ENCODE measurements around the gene NCBP2. TPM values are rescaled to one million over a fixed set of nuclear protein-coding genes. Genes with fewer than 3 reads are reported as not detected.
A peak's percentile ranks its signal among the peaks of the same experiment; 100 is the strongest.

The NCBP2 gene
- total RNA-seq, 1 experiment from 2014 or later = 119 TPM

DNA sequence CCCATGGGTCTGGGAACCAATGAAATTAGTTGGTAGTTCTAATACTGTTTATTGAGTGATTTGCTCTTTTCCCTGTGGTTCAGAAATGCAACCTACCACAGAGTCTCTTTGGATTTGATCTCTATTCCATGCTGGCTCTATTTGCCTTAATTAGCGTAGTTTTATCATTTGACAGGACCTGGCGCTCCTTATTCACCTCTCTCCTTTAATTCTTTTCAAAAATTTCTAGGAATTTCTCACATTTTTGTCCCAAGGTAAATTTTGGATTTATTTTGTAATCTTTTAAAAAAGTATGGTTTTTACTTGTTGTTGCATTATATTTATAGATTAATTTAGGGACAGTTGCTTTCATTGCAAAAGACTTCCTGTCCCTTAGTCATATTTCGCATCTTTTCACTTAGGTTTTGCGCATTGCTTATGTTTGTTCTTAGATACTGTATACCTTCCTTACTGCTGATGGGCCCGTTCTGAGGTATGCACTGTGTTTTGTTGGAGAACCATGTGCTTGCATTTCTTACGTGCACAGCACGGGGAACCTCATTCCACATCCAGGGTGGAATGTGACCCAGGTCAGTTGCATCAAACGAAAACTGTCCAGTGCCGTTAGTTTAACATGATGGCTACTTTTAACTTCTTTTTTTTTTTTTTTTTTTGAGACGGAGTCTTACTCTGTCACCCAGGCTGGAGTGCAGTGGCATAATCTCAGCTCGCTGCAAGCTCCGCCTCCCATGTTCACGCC, 47.6 kb downstream of the NCBP2 start:
- Histone ChIP-seq H3K4me2 (ENCODE audit: low read length) (no peak overlapping the region), H3K9ac (ENCODE audit: low read length) (no peak overlapping the region), H4K20me1 (ENCODE audit: low read length) (no peaks in the 10 kb centered on the region), H3K9me3 (ENCODE audit: low read length) (no peaks in the 10 kb centered on the region), H3K4me1 (ENCODE audit: insufficient read depth, low read length) (no peaks in the 10 kb centered on the region), H3F3A (ENCODE audit: low read length, unreplicated experiment) (no peaks in the 10 kb centered on the region), H3K9me2 (replicated peaks; ENCODE audit: low read length) (no peaks in the 10 kb centered on the region), H2AFZ (ENCODE audit: low read length) (no peak overlapping the region), H3K4me3 (ENCODE audit: low read length) (no peak overlapping the region), H3K27me3 (ENCODE audit: low read length) (no peaks in the 10 kb centered on the region), H3K36me3 (ENCODE audit: low read depth, low read length) (peaks cover 4% of the 10 kb centered on the region; the same call in 1 of the 2 replicates), H3K79me2 (ENCODE audit: low read length) (peaks cover 74% of the 10 kb centered on the region), H3K27ac (ENCODE audit: low read length) (no peak overlapping the region)
- DNase-seq (no peak), ATAC-seq (no peak)
- CTCF ChIA-PET = no interaction called here
- no peak for TF ChIP-seq CTCF (conservative IDR thresholded peaks at IDR 0.05; ENCODE audit: low read depth, low read length)
- TF ChIP-seq EZH2phosphoT487 (IDR thresholded peaks at IDR 0.05; ENCODE audit: borderline replicate concordance, low read length) = no peak
- no peak for TF ChIP-seq EZH2 (IDR thresholded peaks at IDR 0.05; ENCODE audit: low read length, unreplicated experiment)
- intact Hi-C loops (cut with micrococcal nuclease) = no loop called here
- POLR2A ChIA-PET (ENCODE audit: unreplicated experiment) = no interaction called here
- BruUV-seq (replicated peaks) = no TSS peak

- H3K27me3 ChIP-seq (ENCODE audit: low read length) = no peaks in the 10 kb centered on the region
- H2AFZ ChIP-seq (ENCODE audit: low read length) = no peak overlapping the region
- TSS peak; percentile 29 for BruUV-seq (replicated peaks)
- H3K9me3 ChIP-seq (ENCODE audit: low read length) = no peaks in the 10 kb centered on the region
- H3K4me2 ChIP-seq (ENCODE audit: low read length) = no peak overlapping the region
- H4K20me1 ChIP-seq (ENCODE audit: low read length) = no peaks in the 10 kb centered on the region
- CTCF ChIA-PET = interaction anchor here (0.6 kb wide), 1 partner anchor 389 kb away, joined by 5 read pairs; no protein-coding TSS in a partner anchor
- no peak overlapping the region for H3K9ac ChIP-seq (ENCODE audit: low read length)
- DNase-seq = no peak
- ATAC-seq = no peak
- peaks cover 77% of the 10 kb centered on the region for H3K79me2 ChIP-seq (ENCODE audit: low read length)
- TF ChIP-seq CTCF (conservative IDR thresholded peaks at IDR 0.05; ENCODE audit: low read depth, low read length) (no peak), EZH2phosphoT487 (IDR thresholded peaks at IDR 0.05; ENCODE audit: borderline replicate concordance, low read length) (no peak), EZH2 (IDR thresholded peaks at IDR 0.05; ENCODE audit: low read length, unreplicated experiment) (no peak)
- H3K36me3 ChIP-seq (ENCODE audit: low read depth, low read length) = peaks cover 15% of the 10 kb centered on the region
- H3K4me3 ChIP-seq (ENCODE audit: low read length) = no peak overlapping the region
- H3K4me1 ChIP-seq (ENCODE audit: insufficient read depth, low read length) = no peaks in the 10 kb centered on the region
- POLR2A ChIA-PET (ENCODE audit: unreplicated experiment) = no interaction called here
- H3K27ac ChIP-seq (ENCODE audit: low read length) = no peak overlapping the region
- intact Hi-C loops (cut with micrococcal nuclease) = no loop called here
- no peaks in the 10 kb centered on the region for H3K9me2 ChIP-seq (replicated peaks; ENCODE audit: low read length)
- no peaks in the 10 kb centered on the region for H3F3A ChIP-seq (ENCODE audit: low read length, unreplicated experiment)
These were observed 52.3 kb downstream of the NCBP2 start for GRCh38 chr3:196889844-196890708.
